SU-DHL-6 (cell line): ENCODE measurements around the gene OR6P1.

ENCODE experiments used
- EZH2phosphoT487 ChIP-seq: fragments of 200-600 bp; sonication (generic), shearing (Covaris generic); conservative IDR thresholded peaks from 2 replicates; pipeline ENCODE4 v1.6.1; 2018; ENCODE audit warnings: mild to moderate bottlenecking, antibody characterized with exemption, low read length, moderate library complexity, mixed read lengths
- TF ChIP-seq, protein P1 (sequence below): fragments of 200-600 bp; sonication (generic); IDR thresholded peaks from one replicate; pipeline ENCODE4 v1.5.1; 2017; ENCODE audit warnings: antibody characterized with exemption, mild to moderate bottlenecking, low read length, moderate library complexity; ENCODE audit not compliant: insufficient read depth, poor library complexity, severe bottlenecking

DNA sequence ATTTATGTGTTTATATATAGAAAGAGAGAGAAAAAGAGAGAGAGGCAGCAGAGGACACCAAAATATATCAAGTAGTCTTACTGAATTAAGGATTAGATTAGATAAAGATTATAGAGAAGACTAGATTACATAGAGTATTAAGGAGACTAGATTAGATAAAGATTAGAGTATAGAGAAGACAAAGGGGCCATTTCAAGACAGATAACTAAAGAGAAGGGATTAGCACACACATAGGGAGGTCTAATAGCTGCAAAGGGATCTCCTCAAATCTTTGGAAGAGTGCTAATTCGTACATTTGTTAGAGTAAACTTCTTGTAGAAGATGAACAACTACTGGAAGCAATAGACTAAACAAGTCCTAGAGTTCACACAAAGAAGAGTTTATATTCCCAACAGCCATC is 50.4 kb downstream of the OR6P1 start:
- TF ChIP-seq, protein P1, sequence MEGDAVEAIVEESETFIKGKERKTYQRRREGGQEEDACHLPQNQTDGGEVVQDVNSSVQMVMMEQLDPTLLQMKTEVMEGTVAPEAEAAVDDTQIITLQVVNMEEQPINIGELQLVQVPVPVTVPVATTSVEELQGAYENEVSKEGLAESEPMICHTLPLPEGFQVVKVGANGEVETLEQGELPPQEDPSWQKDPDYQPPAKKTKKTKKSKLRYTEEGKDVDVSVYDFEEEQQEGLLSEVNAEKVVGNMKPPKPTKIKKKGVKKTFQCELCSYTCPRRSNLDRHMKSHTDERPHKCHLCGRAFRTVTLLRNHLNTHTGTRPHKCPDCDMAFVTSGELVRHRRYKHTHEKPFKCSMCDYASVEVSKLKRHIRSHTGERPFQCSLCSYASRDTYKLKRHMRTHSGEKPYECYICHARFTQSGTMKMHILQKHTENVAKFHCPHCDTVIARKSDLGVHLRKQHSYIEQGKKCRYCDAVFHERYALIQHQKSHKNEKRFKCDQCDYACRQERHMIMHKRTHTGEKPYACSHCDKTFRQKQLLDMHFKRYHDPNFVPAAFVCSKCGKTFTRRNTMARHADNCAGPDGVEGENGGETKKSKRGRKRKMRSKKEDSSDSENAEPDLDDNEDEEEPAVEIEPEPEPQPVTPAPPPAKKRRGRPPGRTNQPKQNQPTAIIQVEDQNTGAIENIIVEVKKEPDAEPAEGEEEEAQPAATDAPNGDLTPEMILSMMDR = no peak
- TF ChIP-seq EZH2phosphoT487 = no peak
